Activated CD4-positive, alpha-beta T cell treated with anti-CD3 and anti-CD28 coated beads, Interleukin-2, amount 50 U/mL, for 24 hours (primary cell): ENCODE results near the gene CSRP1.
"Not testable (repeated sequence)": the region's sequence is repeated elsewhere in the genome, so short reads cannot be mapped to it uniquely, and the experiment has no call there.

Experiments used
- DNase-seq, 2 donors: peaks; one replicate each; pipeline ENCODE4 v3.0.0-alpha.2; 2020; ENCODE audit warnings: low read depth in 1 of 2, low spot score in 1 of 2

CSRP1 gene

DNA sequence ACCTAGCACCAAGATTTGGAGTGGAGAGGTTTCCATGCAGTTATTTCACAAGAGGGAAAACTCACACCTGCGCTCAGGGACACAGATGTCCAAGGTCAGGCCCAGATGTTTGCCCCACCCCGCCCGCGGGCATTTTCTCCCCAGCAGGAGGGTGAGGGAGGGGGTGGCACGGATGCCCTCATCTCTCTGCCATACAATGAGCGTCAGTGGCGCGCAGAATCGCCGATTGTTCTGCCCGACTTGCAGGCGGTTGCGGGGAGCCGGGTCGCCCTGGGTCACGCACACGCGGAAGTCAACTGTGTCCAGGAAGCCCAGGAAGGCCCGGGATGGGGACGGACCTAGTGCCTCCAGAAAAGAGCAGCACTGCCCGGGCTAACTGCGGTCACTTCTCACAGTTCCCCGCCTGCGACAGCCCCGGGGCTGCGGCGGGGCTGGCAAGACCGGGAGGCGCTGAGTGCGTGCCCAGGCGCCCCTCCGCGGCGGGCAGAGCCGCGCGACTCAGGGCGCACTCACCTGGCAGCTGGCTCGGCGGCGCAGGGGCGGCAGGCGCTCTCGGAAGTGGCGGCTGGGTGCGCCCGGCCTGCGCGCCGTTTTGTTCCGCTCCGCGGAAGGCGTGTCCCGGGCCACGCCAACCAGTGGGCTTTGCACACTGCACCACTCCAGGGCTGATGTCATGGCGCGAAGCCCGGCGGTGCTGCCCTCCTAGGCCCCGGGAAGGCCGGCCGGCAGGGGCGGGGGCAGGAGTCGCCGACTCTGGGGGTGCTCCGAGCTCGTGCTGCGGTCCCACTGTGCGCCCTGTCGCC lies at the start of gene CSRP1:
TSS of gene CSRP1 (minus strand) at position 567 of the 803 bp plus-strand sequence. CDS start 10,820 bp downstream, outside the sequence.
- DNase-seq: peak; percentile 65 to 69

DNA sequence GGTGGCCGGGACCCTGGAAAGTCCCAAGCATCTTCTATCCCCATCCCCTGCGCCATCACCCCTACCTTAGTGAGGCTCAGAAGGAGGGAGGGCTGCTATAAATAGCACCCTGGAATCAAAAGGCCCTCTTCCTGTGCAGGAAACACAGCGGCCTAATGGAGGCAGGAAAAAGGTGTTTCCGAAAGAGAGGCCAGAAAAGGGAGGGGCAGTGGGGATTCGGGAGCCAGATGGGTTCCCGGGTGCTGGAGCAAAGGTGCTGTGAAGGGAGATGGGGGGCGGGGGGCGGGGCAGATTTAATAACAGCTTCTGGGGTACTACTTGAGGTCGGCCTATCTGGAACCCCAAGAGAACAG lies 48.6 kb upstream of the CSRP1 start:
- DNase-seq: no peak

DNA sequence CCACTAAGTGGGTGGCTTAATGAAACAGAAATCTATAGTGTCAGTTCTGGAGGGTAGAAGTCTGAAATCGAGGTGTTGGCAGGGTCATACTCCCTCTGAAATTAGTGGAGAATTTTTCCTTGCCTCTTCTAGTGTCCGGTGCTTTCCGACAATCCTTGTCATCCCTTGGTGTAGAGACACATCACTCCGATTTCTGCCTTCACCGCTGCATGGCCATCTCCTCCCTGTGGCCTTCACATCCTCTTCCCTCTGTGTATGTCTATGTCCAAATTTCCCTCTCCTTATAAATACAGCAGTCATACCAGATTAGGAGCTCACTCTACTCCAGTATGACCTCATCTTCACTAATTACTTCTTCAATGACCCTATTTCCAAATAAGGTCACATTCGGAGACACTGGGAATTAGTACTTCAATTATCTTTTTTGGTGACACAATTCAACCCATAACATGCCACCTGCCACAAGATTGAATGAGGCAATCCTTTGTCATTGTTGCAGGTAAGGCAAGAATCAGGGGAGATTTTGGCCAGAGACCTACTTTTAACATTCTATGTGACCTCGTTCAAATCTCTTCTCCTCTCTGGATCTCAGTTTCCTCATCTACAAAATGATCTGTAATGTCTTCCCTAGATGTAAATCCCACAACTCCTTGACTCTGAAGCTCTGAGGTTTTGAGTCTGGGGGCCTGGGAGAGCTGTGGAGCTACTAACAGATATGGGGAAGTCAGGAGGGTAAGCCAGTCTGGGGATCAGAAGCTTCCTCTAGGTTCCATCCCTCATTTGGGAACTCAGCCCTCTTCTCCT lies 48.1 kb upstream of the CSRP1 start:
- DNase-seq: no peak

DNA sequence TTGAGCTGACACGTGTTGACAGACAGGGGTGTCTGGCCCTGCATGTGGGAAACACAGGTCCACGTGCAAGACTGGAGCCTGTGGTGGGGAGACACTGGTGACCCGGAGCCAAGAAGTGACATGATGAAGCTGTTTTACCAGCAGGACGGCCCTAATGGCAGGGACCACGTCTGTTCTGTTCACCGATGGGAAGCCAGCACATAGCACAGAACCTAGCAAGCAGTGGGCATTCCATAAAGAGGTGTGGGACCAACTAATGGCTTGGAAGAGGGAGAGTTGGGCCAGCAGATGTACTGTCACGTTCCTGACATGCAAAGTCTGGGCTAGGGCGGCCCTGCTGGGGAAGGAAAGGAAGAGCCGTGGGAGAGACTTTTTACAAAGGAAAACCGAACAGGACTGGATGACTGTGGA lies 47.3 kb upstream of the CSRP1 start:
- no peak for DNase-seq

DNA sequence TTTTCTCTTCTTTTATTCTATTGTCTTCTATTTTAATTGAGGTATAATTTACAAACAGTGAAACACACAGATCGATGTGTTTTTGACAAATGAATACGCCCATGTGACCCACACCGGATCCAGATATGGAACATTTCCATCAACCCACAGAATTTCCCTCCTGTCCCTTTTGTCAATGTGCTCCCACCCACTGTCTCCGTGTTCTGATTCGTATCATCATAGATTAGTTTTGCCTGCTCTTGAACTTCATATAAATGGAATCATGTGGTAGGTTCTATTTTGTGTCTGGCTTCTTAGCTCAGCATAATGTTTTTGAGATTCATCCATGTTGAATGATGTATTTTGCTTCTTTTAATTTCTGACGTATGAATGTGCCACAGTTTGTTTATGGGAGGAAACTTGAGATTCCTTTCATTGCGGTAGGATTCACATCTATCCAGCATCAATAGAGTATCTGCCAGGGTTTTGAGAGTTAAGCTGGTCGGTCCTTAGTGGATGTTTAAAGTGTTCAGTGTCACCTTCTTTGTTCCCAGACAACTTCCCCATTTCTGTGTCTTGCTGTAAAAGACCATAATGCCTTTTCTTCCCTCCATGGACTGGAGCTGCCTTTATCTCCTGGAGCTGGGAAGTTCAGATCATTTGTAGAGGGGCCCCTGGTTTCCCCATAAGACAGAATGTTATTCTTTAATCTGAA lies 46.7 kb upstream of the CSRP1 start:
- DNase-seq: no peak

DNA sequence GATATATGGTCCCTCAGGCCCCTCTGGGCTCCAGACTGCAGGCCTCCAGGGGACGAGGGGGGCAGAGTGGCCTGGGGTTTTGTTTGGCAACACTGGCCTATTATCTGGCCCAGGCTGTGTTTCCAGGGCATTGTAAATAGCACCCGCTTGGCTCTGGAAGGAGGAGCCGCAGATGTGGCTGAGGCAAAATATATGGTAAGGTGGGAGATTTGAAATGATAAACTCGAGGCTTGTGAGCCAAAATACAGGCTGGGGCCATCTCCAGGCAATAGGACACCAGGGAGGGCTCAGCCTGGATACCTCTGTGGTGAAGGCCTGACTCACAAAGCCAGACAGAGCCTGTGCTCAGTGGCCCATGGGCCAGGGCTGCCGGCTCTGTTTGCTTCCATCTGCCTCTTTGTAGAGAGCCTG lies 46.0 kb upstream of the CSRP1 start:
- no peak for DNase-seq

DNA sequence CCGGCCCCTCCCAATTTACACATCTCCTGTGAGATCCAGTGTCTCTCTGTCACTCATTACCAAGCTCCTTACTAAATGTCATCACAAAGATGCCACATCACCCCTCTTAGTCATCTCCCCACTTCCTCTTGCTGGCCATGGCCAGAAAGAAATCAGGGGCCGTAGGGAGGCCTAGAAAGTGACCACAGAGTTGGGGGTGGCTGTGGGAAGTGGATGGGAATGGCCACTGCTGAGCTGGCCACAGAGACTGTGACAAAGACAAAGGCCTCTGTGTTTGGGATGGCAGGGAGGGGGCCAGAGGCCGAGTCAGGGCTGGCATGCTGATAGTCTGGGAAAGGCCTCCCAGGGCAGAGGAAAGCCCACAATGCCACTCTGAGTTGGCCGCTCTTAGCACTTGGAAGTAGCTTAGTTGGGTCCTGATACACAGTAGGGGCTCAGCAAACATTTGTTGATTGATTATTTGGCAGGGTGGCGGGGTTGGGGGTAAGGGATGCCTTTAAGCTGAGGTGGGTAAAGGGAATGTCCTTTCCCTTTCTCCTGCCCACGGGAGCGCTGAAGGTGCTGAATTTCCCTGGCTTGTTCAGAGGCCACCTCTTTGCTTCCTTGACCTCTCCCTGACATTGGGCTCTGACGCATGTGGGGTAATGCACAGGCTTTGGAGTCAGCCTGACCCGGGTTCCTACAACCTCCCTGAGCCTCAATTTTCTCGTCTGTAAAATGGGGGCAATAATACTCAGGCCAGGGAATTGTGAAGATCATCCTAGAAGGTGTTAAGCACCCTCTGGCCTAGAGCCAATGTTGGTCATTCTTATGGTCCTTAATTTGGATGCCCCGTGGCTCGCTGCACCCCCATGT lies 45.2 kb upstream of the CSRP1 start:
- DNase-seq: no peak

DNA sequence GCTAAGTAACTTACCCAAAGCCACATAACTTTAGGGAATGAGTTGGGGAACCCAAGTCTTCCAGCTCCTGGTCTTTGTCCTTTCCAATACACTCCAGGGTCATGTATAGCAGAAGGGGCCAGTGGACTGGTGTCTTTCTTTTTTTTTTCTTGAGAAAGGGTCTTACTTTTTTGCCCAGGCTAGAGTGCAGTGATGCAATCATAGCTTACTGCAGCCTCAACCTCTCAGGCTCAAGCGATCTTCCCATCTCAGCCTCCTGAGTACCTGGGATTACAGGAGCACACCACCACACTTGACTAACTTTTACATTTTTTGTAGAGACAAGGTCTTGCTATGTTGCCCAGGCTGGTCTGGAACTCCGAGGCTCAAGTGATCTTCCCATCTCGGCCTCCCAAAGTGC lies 44.2 kb upstream of the CSRP1 start:
- no peak for DNase-seq

DNA sequence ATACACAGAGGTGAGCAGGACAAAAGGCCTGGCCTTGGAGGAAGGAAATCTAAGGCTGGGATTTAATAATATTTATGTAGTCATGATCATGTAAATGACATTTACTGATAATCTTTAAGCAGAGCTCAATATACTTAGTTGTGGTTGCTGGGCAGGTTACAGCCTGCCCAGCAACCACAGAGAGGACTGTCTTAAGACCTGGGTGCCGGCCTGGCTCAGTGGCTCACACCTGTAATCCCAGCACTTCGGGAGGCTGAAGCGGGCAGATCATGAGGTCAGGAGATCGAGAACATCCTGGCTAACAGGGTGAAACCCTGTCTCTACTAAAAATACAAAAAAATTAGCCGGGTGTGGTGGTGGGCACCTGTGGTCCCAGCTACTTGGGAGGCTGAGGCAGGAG lies 42.6 kb upstream of the CSRP1 start:
- DNase-seq: not testable (repeated sequence)

DNA sequence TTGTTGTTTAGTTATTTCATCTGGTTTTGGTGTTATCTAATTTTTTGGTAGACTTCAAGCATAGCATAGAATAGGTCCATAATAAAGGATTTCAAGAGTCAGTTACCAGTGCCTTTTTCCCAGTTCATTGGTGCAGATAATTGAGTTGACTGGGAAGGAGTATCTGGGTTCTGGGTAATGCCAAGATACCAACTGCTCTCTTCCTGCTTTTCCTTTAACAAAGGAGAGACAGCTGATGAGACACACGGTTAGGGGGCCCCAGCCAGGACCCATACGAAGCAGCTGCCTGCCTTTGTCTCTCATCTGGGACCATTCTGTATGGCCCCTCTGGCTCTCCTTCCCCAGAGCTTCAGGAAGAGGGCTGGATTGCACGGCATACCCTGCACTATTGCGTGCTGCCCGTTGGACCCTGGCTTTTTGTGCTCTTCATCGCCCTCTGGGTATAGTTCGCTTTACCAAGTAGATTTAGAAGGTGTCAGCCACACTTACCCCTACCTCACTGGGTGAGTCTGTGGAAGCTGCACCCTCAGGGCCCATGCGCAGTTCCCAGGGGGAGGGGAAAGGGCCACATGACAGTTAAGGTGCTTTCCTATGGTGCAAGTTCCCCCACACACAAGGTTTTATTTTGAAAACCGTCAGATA lies 39.0 kb upstream of the CSRP1 start:
- DNase-seq: no peak

DNA sequence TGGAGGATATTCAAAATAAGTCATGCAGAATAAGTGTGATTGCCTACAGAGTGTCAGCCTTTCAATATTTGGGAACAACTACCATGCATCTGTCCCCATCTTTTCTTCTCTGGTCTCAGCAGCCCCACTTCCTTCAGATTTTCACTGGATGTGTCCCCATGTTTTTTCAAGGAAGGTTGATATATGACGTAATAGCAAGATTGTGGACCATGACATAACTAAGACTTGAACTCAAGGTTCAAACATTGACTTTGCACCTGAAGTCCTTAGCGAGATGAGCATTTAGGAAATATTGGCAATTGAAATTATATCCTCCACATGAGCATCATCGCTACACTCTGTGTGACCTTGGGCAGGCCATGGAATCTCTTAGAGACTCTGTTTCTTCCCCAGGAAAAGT lies 37.8 kb upstream of the CSRP1 start:
- DNase-seq: no peak

DNA sequence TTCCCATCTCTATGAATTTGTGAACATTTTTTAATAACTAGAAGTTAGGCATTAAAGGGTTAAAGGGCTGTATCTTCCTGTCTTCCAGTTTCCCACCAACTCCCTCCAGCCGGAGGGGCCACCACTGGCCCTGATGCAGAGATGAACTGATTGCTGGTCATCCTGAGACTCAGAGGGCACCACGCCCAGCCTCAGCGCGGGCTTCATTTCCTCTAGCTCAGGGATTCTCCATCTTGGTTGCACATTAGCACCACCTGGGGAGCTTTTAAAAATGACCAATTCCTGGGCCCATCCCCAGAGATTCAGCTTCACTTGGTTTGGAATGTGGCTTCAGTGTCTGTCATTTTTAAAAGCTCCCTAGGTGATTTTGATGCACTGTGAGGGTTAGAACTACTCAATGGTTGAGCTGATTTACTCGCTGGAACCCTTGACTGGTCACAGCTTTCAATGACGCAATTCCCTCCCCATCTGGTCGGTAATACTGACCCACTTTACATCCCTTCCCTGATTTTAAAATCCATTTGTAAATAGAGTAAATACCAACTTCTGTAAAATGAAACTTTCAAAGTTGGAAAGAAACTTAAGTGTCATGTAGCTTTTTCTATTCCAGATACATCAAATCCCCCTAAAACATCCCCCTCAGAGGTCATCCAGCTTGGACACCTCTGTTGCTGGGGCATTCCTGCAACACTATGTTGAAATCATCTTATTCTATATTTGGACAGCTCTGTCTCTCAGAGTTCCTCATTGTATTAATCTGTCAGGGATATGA lies 37.1 kb upstream of the CSRP1 start:
- no peak for DNase-seq

DNA sequence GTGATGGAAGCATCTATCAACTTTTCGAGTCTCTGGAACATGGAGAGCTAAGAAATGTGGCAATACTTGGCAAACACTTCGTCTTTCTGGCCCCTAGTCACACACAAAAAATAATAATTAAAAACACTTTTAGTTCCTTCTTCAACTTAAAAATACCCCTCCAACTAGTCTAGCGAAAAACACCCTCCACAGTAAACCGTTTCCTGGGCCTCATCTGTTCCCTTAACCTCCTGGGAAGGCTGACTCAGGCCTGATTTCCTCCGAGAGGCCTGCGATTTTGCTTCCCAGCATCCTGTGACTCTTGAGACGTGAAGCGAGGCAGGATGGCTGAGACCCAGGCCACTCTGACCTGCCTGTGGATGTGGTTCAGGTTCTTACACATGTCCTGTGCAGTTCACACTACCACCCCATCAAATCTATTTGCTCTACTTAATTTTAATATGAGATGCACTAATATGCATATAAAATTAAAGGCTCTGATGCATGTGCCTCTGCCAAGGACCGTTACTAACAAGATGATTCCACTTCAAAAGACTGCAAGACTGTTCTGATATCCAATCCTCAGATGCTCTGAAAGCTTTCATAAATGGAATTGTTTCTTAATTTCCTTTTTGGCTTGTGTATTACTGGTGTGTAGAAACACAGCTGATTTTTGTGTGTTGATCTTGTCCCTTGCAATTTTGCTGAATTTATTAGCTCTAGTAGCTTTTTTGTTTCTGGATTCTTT lies 35.5 kb upstream of the CSRP1 start:
- DNase-seq: no peak

DNA sequence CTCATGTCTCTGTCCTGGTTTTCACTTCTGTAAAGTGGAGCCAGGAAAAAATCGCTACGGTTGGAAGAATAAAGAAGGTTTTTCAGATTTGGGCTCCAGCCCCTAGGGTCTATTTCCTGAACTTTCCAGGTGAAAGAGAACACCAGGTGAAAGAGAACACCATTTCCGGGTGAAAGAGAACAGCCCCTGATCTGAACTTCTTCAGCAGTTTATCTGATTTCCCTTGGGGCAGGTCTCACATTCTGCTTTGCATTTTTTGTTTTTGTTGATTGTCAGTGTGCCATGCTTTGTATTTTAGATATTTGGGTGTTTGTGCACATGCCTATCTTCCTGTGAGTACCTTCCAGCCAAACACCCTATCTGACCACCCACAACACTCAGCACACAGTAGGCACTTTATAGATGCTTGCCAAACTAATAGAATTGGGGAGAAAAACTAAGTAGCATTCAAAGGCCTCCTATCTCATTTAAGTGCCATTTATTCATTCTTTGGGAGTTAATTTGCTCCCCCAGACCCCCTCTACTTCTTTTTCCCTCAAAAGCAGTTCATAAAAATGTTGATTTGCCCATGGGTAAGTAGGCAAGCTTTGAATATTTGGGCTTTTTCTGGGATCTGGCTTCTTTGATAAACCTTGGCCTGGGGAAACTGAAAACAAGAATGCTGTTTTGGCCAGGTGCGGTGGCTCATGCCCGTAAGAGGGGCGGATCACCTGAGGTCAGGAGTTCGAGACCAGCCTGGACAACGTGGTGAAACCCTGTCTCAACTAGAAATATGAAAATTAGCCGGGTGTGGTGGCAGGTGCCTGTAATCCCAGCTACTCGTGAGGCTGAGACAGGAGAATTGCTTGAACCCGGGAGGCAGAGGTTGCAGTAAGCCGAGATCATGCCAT lies 34.2 kb upstream of the CSRP1 start:
- no peak for DNase-seq

DNA sequence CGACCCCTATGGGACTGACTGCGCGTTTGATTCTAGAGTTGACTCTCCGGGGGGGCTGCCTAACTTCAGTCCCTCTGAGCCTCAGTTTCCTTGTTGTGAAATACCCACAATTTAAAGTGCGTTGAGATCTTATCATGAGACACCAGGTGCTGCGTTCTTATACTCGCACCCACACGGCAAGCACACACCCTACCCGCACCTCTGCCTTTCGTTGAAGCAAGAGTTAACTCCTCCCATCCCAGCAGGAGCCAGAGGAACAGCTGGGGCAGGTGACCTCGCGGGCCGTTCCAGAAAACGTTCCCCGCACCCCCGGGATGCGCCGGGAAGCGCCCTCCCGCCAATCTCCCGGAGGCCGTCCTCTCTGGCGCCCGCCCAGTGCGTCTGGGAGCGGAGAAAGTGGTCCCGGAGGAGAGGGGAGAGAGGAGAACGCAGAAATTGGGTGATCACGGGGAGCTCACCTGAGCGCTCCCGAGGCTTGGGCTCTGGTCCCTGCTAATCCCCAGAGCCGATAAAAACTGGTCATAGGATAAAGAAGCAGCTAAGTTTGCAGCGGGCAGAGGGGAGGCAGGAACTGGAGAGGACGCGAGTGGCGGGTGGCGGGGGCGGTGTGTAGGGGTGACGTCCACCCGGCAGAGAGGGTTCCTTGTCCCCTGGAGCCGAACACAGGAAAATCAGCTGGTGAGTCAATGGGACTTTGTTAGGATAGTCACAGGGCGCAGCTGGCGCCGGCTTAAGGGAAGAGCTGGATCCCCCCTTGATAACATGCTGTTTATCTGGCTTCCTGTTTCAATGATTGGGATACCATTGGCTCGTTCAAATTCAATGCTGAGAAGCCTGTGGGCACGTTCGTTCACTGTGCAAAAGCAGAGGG lies 32.9 kb upstream of the CSRP1 start:
- DNase-seq: no peak

DNA sequence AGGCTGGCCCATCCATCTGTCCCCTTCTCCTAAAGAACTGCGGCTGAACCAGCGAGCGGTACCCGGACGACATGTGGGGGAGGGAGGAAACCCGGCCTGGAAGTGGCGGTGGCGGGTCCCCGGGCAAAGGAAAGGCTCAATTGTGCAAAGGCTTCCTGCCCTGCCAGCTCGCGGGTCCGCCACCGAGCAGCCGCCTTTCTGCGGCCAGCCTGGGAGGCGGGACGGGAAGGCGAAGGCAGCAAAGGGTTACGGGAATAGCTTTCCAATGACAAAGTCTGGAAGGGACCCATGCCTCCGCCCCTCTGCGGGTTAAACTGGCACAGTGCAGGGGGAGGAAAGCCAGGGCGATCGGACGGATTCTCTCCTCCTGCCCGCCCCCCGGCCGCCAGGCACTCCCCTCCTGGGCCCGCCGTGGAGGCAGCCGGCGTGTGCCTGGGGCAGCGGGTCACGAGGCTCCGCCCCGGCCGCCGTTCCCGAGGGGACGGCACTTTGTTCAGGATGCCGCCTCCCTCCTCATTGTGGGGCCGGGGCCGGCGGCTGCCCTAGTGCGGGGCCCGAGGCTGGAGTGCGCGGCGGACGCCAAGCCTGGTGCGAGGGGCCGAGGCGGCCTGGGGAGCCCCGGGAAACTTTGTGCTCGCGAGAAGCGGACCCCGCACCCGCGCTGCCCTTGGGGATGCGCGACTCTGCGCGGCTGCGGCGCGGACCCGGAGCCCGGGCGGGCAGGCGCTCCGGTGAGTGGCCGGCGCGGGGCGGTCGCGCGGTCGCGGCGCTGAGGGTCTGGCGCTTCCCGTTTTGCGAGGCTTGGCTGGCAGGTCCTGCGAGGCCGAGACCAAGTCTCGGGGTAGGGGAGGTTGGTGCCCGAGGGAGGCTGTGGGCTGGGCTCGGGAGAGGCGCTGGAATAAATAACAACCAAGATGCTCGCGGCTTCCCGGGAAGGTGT lies 32.0 kb upstream of the CSRP1 start, which contains the start of gene NAV1:
TSS of gene NAV1 (plus strand) at position 516 of the 940 bp plus-strand sequence. CDS start 83,758 bp downstream, outside the sequence.
- no peak for DNase-seq
